Skeletal muscle tissue (tissue), 4 donors: ENCODE results near the gene MEMO1. TPM values are rescaled to one million over a fixed set of nuclear protein-coding genes. Genes with fewer than 3 reads are reported as not detected.
"Not testable (repeated sequence)": the region's sequence is repeated elsewhere in the genome, so short reads cannot be mapped to it uniquely, and the experiment has no call there.

Experiments
- H3K27ac ChIP-seq: one replicate; pipeline ENCODE4 v1.7.0; 2013; ENCODE audit warnings: mild to moderate bottlenecking, low read depth, low read length, inconsistent platforms
- H3K27me3 ChIP-seq, 3 donors: one replicate each; pipeline ENCODE4 v1.7.0; 2013; ENCODE audit warnings: low read length in 3 of 3; ENCODE audit not compliant: control insufficient read depth in 3 of 3, insufficient read depth in 3 of 3
- H3K36me3 ChIP-seq, 3 donors: one replicate each; pipeline ENCODE4 v1.7.0; 2013; ENCODE audit warnings: low read length in 3 of 3; ENCODE audit not compliant: control insufficient read depth in 3 of 3, insufficient read depth in 3 of 3
- H3K4me1 ChIP-seq, 3 donors: one replicate each; pipeline ENCODE4 v1.7.0; 2013; ENCODE audit warnings: low read length in 3 of 3, mild to moderate bottlenecking in 3 of 3; ENCODE audit not compliant: control insufficient read depth in 3 of 3, insufficient read depth in 3 of 3
- H3K4me3 ChIP-seq, 3 donors: one replicate each; pipeline ENCODE4 v1.7.0; 2013; ENCODE audit warnings: low read length in 3 of 3
- H3K9ac ChIP-seq, 3 donors: one replicate each; pipeline ENCODE4 v1.7.0; 2013; ENCODE audit warnings: low read length in 3 of 3, mild to moderate bottlenecking in 3 of 3, moderate library complexity in 2 of 3, low read depth in 1 of 3
- H3K9me3 ChIP-seq, 3 donors: one replicate each; pipeline ENCODE4 v1.7.0; 2013; ENCODE audit warnings: low read length in 3 of 3; ENCODE audit not compliant: control insufficient read depth in 3 of 3
- total RNA-seq: library from RNA; depleted of rRNA; stranded (reverse); fragments of >200 nt; gene quantifications from one replicate; pipeline ENCODE4 v1.2.3, GENCODE V29; 2014
- donor health status: Osteomylitis.

MEMO1 gene
- total RNA-seq, 1 donor from 2014 or later = 43.8 TPM

- not testable (repeated sequence) for H3K36me3 ChIP-seq, H3K9ac ChIP-seq, H3K27me3 ChIP-seq, H3K4me3 ChIP-seq, H3K27ac ChIP-seq, H3K4me1 ChIP-seq, H3K9me3 ChIP-seq
Measured at GRCh38 chr2:31863015-31863656, 147.7 kb downstream of the MEMO1 start.

GRCh38 chr2:31859959-31860358, 150.8 kb downstream of the MEMO1 start:
- Histone ChIP-seq H3K4me1 (no peaks in the 10 kb centered on the region), H3K9me3 (no peaks in the 10 kb centered on the region), H3K36me3 (no peaks in the 10 kb centered on the region), H3K27me3 (no peaks in the 10 kb centered on the region), H3K4me3 (no peak overlapping the region), H3K9ac (no peak overlapping the region), H3K27ac (no peak overlapping the region)

GRCh38 chr2:31853521-31853920, 157.3 kb downstream of the MEMO1 start:
- Histone ChIP-seq H3K27ac (no peak overlapping the region), H3K27me3 (no peaks in the 10 kb centered on the region), H3K9ac (no peak overlapping the region), H3K4me3 (no peak overlapping the region), H3K36me3 (peaks cover 0 to 2% (median 0%) of the 10 kb centered on the region in 3 donors), H3K4me1 (no peaks in the 10 kb centered on the region), H3K9me3 (no peaks in the 10 kb centered on the region)

GRCh38 chr2:31842150-31842549, 168.7 kb downstream of the MEMO1 start:
- H3K4me3 ChIP-seq, H3K4me1 ChIP-seq, H3K9ac ChIP-seq, H3K27ac ChIP-seq, H3K36me3 ChIP-seq, H3K27me3 ChIP-seq, H3K9me3 ChIP-seq: not testable (repeated sequence)

GRCh38 chr2:31835450-31835849, 175.4 kb downstream of the MEMO1 start:
- H3K4me1 ChIP-seq = peaks cover 0 to 4% (median 0%) of the 10 kb centered on the region in 3 donors
- no peaks in the 10 kb centered on the region for H3K9me3 ChIP-seq
- no peak overlapping the region for H3K9ac ChIP-seq
- no peak overlapping the region for H3K27ac ChIP-seq
- no peaks in the 10 kb centered on the region for H3K27me3 ChIP-seq
- H3K36me3 ChIP-seq = no peaks in the 10 kb centered on the region
- H3K4me3 ChIP-seq = no peak overlapping the region

- Histone ChIP-seq H3K4me1 (peaks cover 0 to 9% (median 4%) of the 10 kb centered on the region in 3 donors), H3K9ac (no peak overlapping the region), H3K36me3 (no peaks in the 10 kb centered on the region), H3K27me3 (no peaks in the 10 kb centered on the region), H3K27ac (no peak overlapping the region), H3K4me3 (no peak overlapping the region), H3K9me3 (peaks cover 0 to 7% (median 5%) of the 10 kb centered on the region in 3 donors)
Measured at GRCh38 chr2:31832363-31832762, 178.4 kb downstream of the MEMO1 start.

- no peak overlapping the region for H3K4me3 ChIP-seq
- H3K36me3 ChIP-seq = no peaks in the 10 kb centered on the region
- H3K9me3 ChIP-seq = peaks cover 0 to 7% (median 5%) of the 10 kb centered on the region in 3 donors
- peaks cover 0 to 9% (median 0%) of the 10 kb centered on the region in 3 donors for H3K4me1 ChIP-seq
- H3K27ac ChIP-seq = no peak overlapping the region
- H3K9ac ChIP-seq = no peak overlapping the region
- no peaks in the 10 kb centered on the region for H3K27me3 ChIP-seq
Measured at GRCh38 chr2:31831585-31831984, 179.2 kb downstream of the MEMO1 start.

GRCh38 chr2:31828891-31829290, 181.9 kb downstream of the MEMO1 start:
- H3K4me1 ChIP-seq = peaks cover 0 to 9% (median 0%) of the 10 kb centered on the region in 3 donors
- peaks cover 0 to 7% (median 5%) of the 10 kb centered on the region in 3 donors for H3K9me3 ChIP-seq
- H3K27me3 ChIP-seq = no peaks in the 10 kb centered on the region
- H3K36me3 ChIP-seq = no peaks in the 10 kb centered on the region
- no peak overlapping the region for H3K4me3 ChIP-seq
- no peak overlapping the region for H3K9ac ChIP-seq
- no peak overlapping the region for H3K27ac ChIP-seq

GRCh38 chr2:31823558-31823957, 187.2 kb downstream of the MEMO1 start:
- no peak overlapping the region for H3K27ac ChIP-seq
- H3K9ac ChIP-seq = no peak overlapping the region
- no peaks in the 10 kb centered on the region for H3K27me3 ChIP-seq
- H3K36me3 ChIP-seq = no peaks in the 10 kb centered on the region
- no peaks in the 10 kb centered on the region for H3K4me1 ChIP-seq
- peaks cover 1 to 7% (median 6%) of the 10 kb centered on the region in 3 donors for H3K9me3 ChIP-seq
- H3K4me3 ChIP-seq = no peak overlapping the region

GRCh38 chr2:31822587-31822986, 188.2 kb downstream of the MEMO1 start:
- H3K9me3 ChIP-seq = peaks cover 1 to 8% (median 7%) of the 10 kb centered on the region in 3 donors
- no peak overlapping the region for H3K9ac ChIP-seq
- no peaks in the 10 kb centered on the region for H3K27me3 ChIP-seq
- H3K4me3 ChIP-seq = no peak overlapping the region
- H3K4me1 ChIP-seq = no peaks in the 10 kb centered on the region
- H3K27ac ChIP-seq = no peak overlapping the region
- H3K36me3 ChIP-seq = no peaks in the 10 kb centered on the region
